ENCODE measurements around the gene RBP2.

DNA sequence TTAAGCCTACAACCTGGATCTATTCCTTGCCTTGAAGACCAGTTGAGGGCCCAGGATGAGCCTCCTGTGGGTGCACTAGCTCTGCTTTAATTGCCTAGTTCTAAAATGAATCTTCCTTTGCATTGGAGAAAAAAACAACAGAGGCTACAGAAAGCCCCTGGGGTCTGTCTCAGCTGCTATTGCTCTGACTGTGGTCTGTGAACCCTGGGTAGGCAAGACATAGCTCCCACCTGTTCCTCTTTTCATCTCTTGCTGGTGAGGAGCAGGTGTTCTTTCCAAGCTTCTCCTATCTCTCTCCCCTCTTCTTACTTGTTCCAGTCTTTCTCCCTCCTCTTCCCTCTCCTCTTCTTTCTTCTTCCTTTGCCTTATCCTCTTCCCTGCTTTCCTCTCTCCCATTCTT lies 28.8 kb downstream of the RBP2 start:
- TF ChIP-seq CTCF (IDR thresholded peaks at IDR 0.05), result no peak
- TF ChIP-seq POLR2A (IDR thresholded peaks at IDR 0.05), result no peak
